ENCODE measurements around the gene HOOK2. TPM values are rescaled to one million over a fixed set of nuclear protein-coding genes. Genes with fewer than 3 reads are reported as not detected.
A peak's percentile ranks its signal among the peaks of the same experiment; 100 is the strongest.

HOOK2 gene
- total and polyA plus RNA-seq, 2 donors (not counting 1 experiment from before 2014, with no cell fraction given): 6.6 to 26.6 TPM

GRCh38 chr19:12736995-12737834 is 38.1 kb downstream of the HOOK2 start, which contains the start of gene GET3:
Gene GET3 (plus strand): TSS chr19:12737497. CDS start chr19:12737506, 9 bp downstream.
- H3K4me1 ChIP-seq (ENCODE audit: control insufficient read depth, extremely low read depth, insufficient read depth, low read length): peaks cover 13% of the 10 kb centered on the region
- H2AFZ ChIP-seq (ENCODE audit: low read length): peak within 1 kb of the TSS; percentile 81
- H3K9ac ChIP-seq (ENCODE audit: insufficient read depth, low read length): peak within 1 kb of the TSS; percentile 75
- H3K27ac ChIP-seq (ENCODE audit: insufficient read depth, low read length): peak within 1 kb of the TSS; percentile 93
- H3K4me3 ChIP-seq (replicated peaks in 1 of 4; ENCODE audit: control extremely low read depth in 1 of 4, insufficient read depth in 1 of 4, low read depth in 3 of 4, low read length in 4 of 4): peak within 1 kb of the TSS; percentile 72 to 87 (median 84)
- TF ChIP-seq CTCF (conservative IDR thresholded peaks at IDR 0.05 in 1 of 2, IDR thresholded peaks at IDR 0.05 in 1 of 2; ENCODE audit: low read depth in 1 of 2, low read length in 2 of 2): no peak
- no peak for TF ChIP-seq EZH2 (IDR thresholded peaks at IDR 0.05; ENCODE audit: low read length, missing control alignments)
- peak; percentile 100 for DNase-seq (ENCODE audit: low read depth in 2 of 2)
- H3K9me3 ChIP-seq (ENCODE audit: control insufficient read depth, insufficient read depth, low read depth, low read length): no peaks in the 10 kb centered on the region
- peak within 1 kb of the TSS; percentile 87 for H3K4me2 ChIP-seq (ENCODE audit: extremely low read depth, insufficient read depth, low read length)
- no peaks in the 10 kb centered on the region for H3K27me3 ChIP-seq (ENCODE audit: control insufficient read depth, insufficient read depth, low read length)
- no peaks in the 10 kb centered on the region for H3K36me3 ChIP-seq (ENCODE audit: control insufficient read depth, insufficient read depth, low read length)
- peaks cover 37% of the 10 kb centered on the region for H3K79me2 ChIP-seq (ENCODE audit: control insufficient read depth, insufficient read depth, low read length)
- H4K20me1 ChIP-seq (ENCODE audit: control insufficient read depth, extremely low read depth, insufficient read depth, low read length): no peaks in the 10 kb centered on the region

- Histone ChIP-seq H3K27ac (ENCODE audit: insufficient read depth, low read length) (peak overlapping the region; percentile 95), H3K36me3 (ENCODE audit: control insufficient read depth, insufficient read depth, low read length) (peaks cover 19% of the 10 kb centered on the region), H3K79me2 (ENCODE audit: control insufficient read depth, insufficient read depth, low read length) (peaks cover 60% of the 10 kb centered on the region), H3K27me3 (ENCODE audit: control insufficient read depth, insufficient read depth, low read length) (no peaks in the 10 kb centered on the region), H4K20me1 (ENCODE audit: control insufficient read depth, extremely low read depth, insufficient read depth, low read length) (no peaks in the 10 kb centered on the region), H3K9ac (ENCODE audit: insufficient read depth, low read length) (peak overlapping the region; percentile 99), H2AFZ (ENCODE audit: low read length) (no peak overlapping the region), H3K4me1 (ENCODE audit: control insufficient read depth, extremely low read depth, insufficient read depth, low read length) (peaks cover 13% of the 10 kb centered on the region), H3K4me2 (ENCODE audit: extremely low read depth, insufficient read depth, low read length) (peak overlapping the region; percentile 96), H3K9me3 (ENCODE audit: control insufficient read depth, insufficient read depth, low read depth, low read length) (no peaks in the 10 kb centered on the region), H3K4me3 (replicated peaks in 1 of 4; ENCODE audit: control extremely low read depth in 1 of 4, insufficient read depth in 1 of 4, low read depth in 3 of 4, low read length in 4 of 4) (peak overlapping the region; percentile 93 to 100 (median 98))
- peak; percentile 45 to 62 for DNase-seq (ENCODE audit: low read depth in 2 of 2)
- TF ChIP-seq CTCF (conservative IDR thresholded peaks at IDR 0.05 in 1 of 2, IDR thresholded peaks at IDR 0.05 in 1 of 2; ENCODE audit: low read depth in 1 of 2, low read length in 2 of 2) (peak; percentile 40 to 44), EZH2 (IDR thresholded peaks at IDR 0.05; ENCODE audit: low read length, missing control alignments) (no peak)
Observed at GRCh38 chr19:12733369-12734214, 41.8 kb downstream of the HOOK2 start.

- H3K9ac ChIP-seq (ENCODE audit: insufficient read depth, low read length): no peak overlapping the region
- no peak overlapping the region for H3K27ac ChIP-seq (ENCODE audit: insufficient read depth, low read length)
- H3K4me2 ChIP-seq (ENCODE audit: extremely low read depth, insufficient read depth, low read length): no peak overlapping the region
- no peak overlapping the region for H2AFZ ChIP-seq (ENCODE audit: low read length)
- H3K4me3 ChIP-seq (replicated peaks in 1 of 4; ENCODE audit: control extremely low read depth in 1 of 4, insufficient read depth in 1 of 4, low read depth in 3 of 4, low read length in 4 of 4): no peak overlapping the region
- peaks cover 8% of the 10 kb centered on the region for H3K4me1 ChIP-seq (ENCODE audit: control insufficient read depth, extremely low read depth, insufficient read depth, low read length)
- H3K79me2 ChIP-seq (ENCODE audit: control insufficient read depth, insufficient read depth, low read length): peaks cover 47% of the 10 kb centered on the region
- H4K20me1 ChIP-seq (ENCODE audit: control insufficient read depth, extremely low read depth, insufficient read depth, low read length): no peaks in the 10 kb centered on the region
- TF ChIP-seq EZH2 (IDR thresholded peaks at IDR 0.05; ENCODE audit: low read length, missing control alignments) (no peak), CTCF (conservative IDR thresholded peaks at IDR 0.05 in 1 of 2, IDR thresholded peaks at IDR 0.05 in 1 of 2; ENCODE audit: low read depth in 1 of 2, low read length in 2 of 2) (no peak)
- H3K36me3 ChIP-seq (ENCODE audit: control insufficient read depth, insufficient read depth, low read length): peaks cover 22% of the 10 kb centered on the region
- no peak for DNase-seq (ENCODE audit: low read depth in 2 of 2)
- no peaks in the 10 kb centered on the region for H3K27me3 ChIP-seq (ENCODE audit: control insufficient read depth, insufficient read depth, low read length)
- H3K9me3 ChIP-seq (ENCODE audit: control insufficient read depth, insufficient read depth, low read depth, low read length): no peaks in the 10 kb centered on the region
Observed at GRCh38 chr19:12731337-12731736, 44.0 kb downstream of the HOOK2 start.

All from fibroblast of lung (primary cell).